BJ (cell line): ENCODE results near the gene DUSP5. TPM values are rescaled to one million over a fixed set of nuclear protein-coding genes. Genes with fewer than 3 reads are reported as not detected.
A peak's percentile ranks its signal among the peaks of the same experiment; 100 is the strongest.

Source experiments
- CTCF ChIA-PET: fragments of 350-600 bp; formaldehyde crosslinking; extraction: SDS; loops from one replicate; lab custom pipeline; 2021; ENCODE audit warnings: antibody characterized with exemption, inconsistent platforms; lab: Yijun Ruan, JAX
- POLR2A ChIA-PET: fragments of 300-600 bp; sonication (Branson Sonifier 250); formaldehyde crosslinking; extraction: SDS; loops from one replicate; lab custom pipeline; 2021; ENCODE audit warnings: antibody characterized with exemption; lab: Charles Lee
- DNase-seq: peaks from one replicate; pipeline ENCODE4 v3.0.0-alpha.2; 2011; ENCODE audit warnings: low read depth
- H3K27me3 ChIP-seq: 2 replicates; pipeline ENCODE4 v1.6.0; 2011; ENCODE audit warnings: low read length; ENCODE audit not compliant: control insufficient read depth, insufficient read depth
- H3K36me3 ChIP-seq: 2 replicates; pipeline ENCODE4 v1.5.1; 2011; ENCODE audit warnings: low read length; ENCODE audit not compliant: control insufficient read depth, insufficient read depth
- H3K4me3 ChIP-seq: 2 replicates; pipeline ENCODE4 v1.5.1; 2011; ENCODE audit warnings: low read depth, mild to moderate bottlenecking, control low read depth, low read length
- polyA minus RNA-seq: library from RNA; depleted of rRNA, polyadenylated mRNA; stranded (reverse); fragments of >200 nt; gene quantifications from 2 replicates; pipeline ENCODE4 v1.2.3, GENCODE V29; 2011; rRNA and poly(A)+ RNA removed
- polyA plus RNA-seq: library from polyadenylated mRNA; depleted of rRNA; stranded (reverse); fragments of >200 nt; gene quantifications from 2 replicates; pipeline ENCODE4 v1.2.3, GENCODE V29; 2011; rRNA removed
- TF ChIP-seq, protein P1 (sequence below): IDR thresholded peaks from 2 replicates; pipeline ENCODE4 v1.5.1; 2011; ENCODE audit warnings: low read depth, mild to moderate bottlenecking, control low read depth, inconsistent platforms, low read length, moderate library complexity; ENCODE audit not compliant: insufficient read depth

DUSP5 gene, protein sequence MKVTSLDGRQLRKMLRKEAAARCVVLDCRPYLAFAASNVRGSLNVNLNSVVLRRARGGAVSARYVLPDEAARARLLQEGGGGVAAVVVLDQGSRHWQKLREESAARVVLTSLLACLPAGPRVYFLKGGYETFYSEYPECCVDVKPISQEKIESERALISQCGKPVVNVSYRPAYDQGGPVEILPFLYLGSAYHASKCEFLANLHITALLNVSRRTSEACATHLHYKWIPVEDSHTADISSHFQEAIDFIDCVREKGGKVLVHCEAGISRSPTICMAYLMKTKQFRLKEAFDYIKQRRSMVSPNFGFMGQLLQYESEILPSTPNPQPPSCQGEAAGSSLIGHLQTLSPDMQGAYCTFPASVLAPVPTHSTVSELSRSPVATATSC
- polyA plus RNA-seq (30.3 and 30.4 TPM in 2 replicates), polyA minus RNA-seq (92.9 and 144 TPM in 2 replicates)

DNA sequence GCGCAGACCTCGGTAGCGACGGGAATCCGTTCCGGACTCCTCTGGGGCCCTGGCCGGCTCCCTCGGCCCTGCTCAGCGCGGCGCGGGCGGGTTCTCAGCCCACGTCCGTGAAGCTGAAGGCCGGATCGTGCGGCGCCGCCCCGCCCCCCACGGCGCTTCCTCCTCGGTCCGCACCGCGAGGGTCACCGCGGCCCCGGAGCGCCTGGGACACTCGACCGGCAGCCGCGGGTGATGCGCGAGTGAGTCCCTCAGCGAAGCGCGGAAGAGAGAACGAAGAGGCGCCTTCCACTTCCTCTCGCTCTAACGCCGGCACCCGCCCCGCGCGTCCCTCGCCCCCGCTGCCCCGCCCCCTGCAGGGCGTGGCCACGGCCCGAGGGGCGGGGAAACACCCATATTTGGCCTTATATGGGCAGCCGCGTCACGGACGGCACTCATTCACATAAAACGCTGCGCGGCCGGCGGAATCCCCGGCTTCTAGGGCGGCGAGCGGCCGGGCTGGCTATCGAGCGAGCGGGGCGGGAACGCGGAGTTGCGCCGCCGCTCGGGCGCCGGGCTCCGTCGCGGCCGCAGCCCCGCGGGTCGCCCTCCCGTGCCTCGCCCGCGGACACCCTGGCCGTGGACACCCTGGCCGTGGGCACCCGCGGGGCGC, at the start of gene DUSP5:
TSS of gene DUSP5 (plus strand) at position 470 of the 649 bp plus-strand sequence. CDS start 215 bp downstream, outside the sequence.
- POLR2A ChIA-PET, result interaction anchor here (0.7 kb wide), 1 partner anchor 85 kb away, joined by 5 read pairs; no protein-coding TSS in a partner anchor
- Histone ChIP-seq H3K4me3 (peak within 1 kb of the TSS; percentile 71), H3K27me3 (no peaks in the 10 kb centered on the region), H3K36me3 (no peaks in the 10 kb centered on the region)
- TF ChIP-seq, protein P1, sequence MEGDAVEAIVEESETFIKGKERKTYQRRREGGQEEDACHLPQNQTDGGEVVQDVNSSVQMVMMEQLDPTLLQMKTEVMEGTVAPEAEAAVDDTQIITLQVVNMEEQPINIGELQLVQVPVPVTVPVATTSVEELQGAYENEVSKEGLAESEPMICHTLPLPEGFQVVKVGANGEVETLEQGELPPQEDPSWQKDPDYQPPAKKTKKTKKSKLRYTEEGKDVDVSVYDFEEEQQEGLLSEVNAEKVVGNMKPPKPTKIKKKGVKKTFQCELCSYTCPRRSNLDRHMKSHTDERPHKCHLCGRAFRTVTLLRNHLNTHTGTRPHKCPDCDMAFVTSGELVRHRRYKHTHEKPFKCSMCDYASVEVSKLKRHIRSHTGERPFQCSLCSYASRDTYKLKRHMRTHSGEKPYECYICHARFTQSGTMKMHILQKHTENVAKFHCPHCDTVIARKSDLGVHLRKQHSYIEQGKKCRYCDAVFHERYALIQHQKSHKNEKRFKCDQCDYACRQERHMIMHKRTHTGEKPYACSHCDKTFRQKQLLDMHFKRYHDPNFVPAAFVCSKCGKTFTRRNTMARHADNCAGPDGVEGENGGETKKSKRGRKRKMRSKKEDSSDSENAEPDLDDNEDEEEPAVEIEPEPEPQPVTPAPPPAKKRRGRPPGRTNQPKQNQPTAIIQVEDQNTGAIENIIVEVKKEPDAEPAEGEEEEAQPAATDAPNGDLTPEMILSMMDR, result no peak
- DNase-seq, result no peak
- CTCF ChIA-PET, result interaction anchor here (1.0 to 8.2 kb wide), 8 partner anchors 15 to 190 kb away, joined by 3 to 72 read pairs (median 6); no protein-coding TSS in a partner anchor

DNA sequence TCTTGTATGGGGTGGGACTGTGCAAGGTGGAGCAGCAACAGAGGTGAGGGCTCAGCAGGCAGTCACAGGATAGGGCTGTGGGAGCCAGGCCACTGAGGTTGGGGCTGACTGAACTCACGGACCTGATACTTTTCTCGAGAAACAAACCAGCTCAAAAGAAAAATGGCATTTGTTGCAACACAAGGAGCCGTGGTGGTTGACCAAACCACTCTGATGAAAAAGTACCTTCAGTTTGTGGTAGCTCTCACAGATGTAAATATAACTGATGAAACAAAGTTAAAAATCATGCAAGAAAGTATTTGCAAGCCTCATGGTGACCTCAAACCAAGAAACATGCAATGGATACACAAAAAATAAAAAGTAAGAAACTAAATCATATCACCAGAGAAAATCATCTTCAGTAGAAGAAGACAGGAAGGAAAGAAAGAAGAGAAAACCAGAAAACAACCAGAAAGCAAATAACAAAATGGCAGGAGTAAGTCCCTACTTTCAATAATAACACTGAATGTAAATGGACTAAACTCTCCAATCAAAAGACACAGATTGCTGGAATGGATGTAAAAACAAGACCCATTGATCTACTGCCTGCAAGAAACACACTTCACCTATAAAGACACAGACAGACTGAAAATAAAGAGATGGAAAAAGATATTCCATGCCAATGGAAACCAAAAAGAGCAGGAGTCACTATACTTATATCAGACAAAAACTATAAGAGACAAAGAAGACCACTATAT, 48.9 kb upstream of the DUSP5 start:
- DNase-seq, result no peak
- TF ChIP-seq, protein P1, result no peak
- ChIA-PET CTCF (interaction anchor here (1.2 kb wide), 1 partner anchor 8 kb away, joined by 3 read pairs; no protein-coding TSS in a partner anchor), POLR2A (no interaction called here)
- H3K4me3 ChIP-seq, result no peak overlapping the region
- no peaks in the 10 kb centered on the region for H3K27me3 ChIP-seq
- no peaks in the 10 kb centered on the region for H3K36me3 ChIP-seq

DNA sequence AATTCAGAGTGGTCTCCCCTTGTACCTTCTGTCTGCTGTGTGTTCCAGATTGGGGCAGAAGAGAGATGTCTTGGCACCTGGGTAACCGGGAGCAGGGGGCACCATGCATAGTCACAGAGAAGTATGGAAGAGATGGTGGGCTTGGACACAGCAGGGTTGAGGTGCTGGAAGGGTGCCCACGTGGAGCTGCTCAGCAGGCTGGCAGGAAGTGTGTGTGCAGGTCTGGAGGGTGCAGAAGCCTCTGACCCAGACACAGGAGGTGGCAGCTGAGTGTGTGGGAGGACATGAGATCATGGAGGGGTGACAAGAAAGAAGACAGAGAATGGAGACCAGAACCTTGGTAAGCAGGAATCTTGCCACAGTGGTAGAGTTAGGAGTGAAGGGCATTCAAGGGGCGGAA, 42.3 kb upstream of the DUSP5 start:
- ChIA-PET POLR2A (no interaction called here), CTCF (no interaction called here)
- DNase-seq, result no peak
- no peaks in the 10 kb centered on the region for H3K36me3 ChIP-seq
- no peak overlapping the region for H3K4me3 ChIP-seq
- TF ChIP-seq, protein P1, result no peak
- no peaks in the 10 kb centered on the region for H3K27me3 ChIP-seq

DNA sequence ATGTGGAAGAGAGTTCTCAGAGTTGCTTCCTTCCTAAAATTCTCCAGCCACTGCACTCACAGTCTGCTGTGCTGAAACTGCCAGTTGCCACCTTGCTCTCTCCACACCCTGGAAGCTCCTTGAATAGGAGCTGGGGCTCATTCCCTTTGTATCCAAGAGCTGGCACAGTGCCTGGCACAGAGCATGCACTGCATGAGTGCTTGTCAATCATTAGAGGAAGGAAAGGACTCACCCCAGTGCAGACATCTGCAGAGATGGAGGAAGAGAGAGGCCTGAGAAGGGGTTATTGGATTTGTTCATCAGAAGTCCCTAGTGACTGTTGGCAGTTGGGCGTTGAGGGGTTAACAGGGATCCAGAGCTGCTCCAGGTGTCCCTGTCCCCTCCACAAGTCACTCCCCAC, 41.7 kb upstream of the DUSP5 start:
- TF ChIP-seq, protein P1, result no peak
- no peaks in the 10 kb centered on the region for H3K36me3 ChIP-seq
- ChIA-PET CTCF (interaction anchor here (0.8 to 1.4 kb wide), 3 partner anchors 9 to 145 kb away, joined by 3 to 4 read pairs (median 3); no protein-coding TSS in a partner anchor), POLR2A (no interaction called here)
- H3K27me3 ChIP-seq, result no peaks in the 10 kb centered on the region
- H3K4me3 ChIP-seq, result no peak overlapping the region
- no peak for DNase-seq
